ENCODE results near the gene LRRC4C.

Gene LRRC4C

DNA sequence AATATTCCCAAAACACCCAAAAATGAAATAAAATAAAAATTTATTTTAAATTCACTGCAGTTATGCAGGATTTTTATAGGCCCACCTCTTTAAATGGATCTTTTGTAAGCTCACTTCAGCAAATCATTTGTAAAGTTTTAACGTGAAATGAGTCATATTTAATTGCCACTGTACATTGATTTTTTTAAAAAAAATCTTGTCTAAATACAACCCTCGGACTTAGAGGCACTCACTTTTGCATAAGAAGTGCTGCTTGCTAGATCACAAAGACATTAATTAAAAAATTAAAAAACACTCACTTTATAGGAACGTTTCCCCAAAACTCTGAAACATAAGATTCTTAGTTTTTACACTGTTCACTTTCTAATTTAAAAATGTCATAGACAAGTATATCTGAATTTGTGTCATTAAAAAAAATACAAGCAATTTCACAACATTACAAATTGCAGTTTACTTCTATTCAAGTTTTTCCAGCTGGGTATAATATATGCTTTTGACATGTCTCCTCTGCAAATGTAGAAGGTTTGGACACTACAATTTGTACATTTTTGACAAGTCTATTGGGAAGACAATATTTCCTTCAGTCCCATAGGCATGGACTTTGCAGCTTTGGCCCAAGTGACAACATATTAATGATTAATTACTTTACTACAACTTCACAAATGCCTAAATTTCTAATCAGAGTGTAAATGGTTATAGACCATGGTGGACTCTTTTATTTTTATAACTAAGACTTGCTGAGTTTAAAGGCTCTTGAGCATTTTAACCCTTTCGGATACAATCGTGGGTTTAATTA, 1088.4 kb downstream of the LRRC4C start:
- no peak for DNase-seq (ENCODE audit: low read depth)

DNA sequence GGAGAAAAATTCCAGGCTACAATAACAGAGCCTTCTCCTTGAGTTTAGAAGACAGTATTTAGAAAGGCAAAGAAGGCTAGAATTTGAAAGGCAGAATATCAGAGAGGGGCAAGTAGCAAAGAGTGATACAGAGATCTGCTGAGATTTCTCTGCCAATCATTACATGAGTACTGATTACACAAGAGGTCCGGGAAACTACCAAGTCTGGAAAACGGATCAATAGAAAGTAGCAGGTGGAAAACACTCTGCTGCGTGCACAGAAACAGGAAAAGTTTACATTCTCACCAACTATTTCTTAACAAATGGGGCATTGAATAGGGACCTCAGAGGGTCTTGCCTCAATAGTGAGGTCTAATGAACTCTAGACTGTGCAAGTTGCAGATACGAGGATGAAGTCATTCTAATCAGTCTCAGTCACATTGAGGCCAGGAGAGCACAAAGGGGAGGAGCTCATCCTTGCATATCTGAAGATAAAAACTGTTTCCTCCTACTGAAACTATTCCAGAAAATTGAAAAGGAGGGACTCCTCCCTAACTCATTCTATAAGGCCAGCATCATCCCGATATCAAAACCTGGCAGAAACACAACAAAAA, 1099.2 kb downstream of the LRRC4C start:
- DNase-seq (ENCODE audit: low read depth): no peak

DNA sequence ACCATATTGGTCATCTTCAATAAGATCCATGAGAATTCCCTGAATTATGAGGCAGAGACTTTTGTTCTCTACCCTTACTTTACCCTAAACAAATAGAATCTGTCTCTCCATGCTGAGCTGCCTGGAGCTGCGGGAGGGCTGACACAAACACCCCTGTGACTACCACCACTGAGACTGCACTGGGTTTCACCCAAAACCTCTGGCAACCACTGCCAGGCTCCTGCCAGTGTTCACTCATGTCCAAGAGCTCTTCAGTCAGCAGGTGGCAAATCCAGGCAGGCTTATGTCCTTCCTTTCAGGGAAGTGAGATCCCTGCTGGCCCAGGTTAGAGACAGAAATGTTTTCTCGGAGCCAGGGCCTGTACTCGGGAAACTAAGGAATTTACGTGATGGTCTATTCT, 1105.3 kb downstream of the LRRC4C start:
- no peak for DNase-seq (ENCODE audit: low read depth)

DNA sequence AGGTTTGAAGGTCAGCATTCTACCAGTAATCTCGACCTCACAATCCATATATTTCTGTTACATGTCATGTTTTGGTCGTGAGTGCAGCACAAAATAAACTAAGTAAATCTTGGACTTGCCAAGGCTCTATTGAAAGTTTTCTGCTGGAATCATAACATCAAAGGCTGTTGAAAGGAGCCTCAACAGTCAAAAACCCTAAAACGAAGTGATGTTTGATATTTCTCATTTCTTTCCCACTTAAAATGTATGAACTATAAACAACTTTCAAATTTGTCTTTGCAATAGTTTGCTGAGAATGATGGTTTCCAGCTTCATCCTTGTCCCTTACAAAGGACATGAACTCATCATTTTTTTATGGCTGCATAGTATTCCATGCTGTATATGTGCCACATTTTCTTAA, 1118.5 kb downstream of the LRRC4C start:
- no peak for DNase-seq (ENCODE audit: low read depth)

DNA sequence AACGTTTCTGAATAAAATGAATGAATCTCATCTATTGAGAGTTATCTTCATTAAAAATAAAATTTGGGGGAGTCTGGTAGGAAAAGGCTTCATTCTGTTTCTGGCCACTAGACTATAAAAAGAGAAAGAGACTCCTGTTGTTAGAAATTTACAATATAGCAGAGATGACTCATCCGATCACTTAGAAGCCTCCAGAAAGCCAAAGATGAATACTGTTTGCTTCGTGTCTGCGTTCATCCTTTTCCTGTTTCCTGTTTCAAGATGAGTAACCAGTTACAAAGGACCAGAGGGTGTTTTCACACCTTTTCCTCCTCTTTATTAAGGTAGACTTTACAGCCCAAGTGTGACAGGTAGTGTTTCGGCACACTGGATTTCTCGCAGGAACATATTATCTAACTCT, 1120.7 kb downstream of the LRRC4C start:
- DNase-seq (ENCODE audit: low read depth): peak; percentile 51

DNA sequence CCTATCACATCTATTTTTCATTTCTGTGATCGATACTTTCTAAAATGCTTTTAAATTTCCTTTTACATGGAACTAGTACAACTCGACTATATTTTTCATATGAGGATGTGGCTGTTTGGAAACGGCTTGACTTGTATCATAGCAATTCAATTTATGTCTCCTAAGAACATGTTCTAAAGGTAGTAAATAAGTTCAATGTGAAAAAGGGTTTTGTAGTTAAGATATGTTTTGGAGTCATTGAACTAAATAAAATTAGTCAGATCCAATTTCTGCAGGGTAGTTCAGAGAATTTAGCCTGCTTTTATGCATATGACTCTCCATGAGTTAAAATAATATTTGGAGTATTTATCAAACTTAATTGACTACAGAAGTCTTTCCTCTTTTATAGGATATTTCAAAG, 1121.4 kb downstream of the LRRC4C start:
- DNase-seq (ENCODE audit: low read depth): no peak

DNA sequence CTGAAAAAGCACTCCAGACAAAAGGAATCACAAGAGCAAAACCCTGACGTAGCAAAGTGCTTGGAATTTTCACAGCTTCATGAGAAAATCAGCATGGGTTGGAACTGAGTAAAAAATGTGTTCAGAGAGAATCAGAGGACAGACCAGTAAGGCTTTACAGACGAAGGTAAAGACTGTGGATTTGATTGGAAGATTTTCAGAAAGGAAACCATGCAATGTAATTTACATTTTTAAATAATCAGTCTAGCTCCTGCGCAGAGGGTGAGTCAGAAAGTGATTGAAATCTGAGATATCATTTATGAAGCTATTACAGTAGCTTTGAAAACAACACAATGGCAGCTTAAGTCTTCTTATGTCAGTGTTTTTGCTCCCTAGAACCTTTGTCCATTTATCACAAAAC, 1122.3 kb downstream of the LRRC4C start:
- DNase-seq (ENCODE audit: low read depth): no peak

DNA sequence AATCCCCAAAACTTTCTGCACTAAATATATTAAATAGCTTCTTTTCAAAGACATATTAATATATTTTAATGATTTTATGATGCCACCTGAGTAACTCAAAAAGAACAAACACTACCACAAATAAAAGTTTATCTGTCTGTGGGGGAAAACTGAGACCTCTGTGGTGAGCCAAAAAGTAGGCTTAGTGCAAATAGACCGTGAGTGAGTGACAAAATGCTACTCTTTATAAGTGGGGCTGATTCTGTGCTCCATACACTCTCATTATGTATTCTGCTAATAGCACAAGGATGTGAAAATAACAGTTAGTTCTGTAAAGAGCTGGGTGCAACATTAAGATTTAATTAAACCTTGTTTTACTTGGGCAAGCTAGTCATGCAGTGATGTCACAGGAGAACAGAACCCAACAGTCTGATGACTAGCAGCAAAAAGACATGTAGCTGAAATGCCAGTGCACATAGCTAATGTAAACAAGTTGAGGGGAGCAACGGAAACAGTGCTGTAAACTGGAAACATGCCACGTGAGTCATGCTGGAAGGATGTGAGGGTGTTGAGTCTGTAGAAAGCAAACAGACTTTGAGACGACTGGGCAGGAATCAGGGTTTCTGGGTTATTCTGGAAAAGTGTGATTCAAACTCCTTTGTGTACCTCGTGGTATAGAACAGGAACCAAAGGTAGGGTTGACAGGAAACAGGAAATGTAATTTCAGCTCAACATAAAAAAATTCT, 1130.4 kb downstream of the LRRC4C start:
- DNase-seq (ENCODE audit: low read depth): peak; percentile 100

DNA sequence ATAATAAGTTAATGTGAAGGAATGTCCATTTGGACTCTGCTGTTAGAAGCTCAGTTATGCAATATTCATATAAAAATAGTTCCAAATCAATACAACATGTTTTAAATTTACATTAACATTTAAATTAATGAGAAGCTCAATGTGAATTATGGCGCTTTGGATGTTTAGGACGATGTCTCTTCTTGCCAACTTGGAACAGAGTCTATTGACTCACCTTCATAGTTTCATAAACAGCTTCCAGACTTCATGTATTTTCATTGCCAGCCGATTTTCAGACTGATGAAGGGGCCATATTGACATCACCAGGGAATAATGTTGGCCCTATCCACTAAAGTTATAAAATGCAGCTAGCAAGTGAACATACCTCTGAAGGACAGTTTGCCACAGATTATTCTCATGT, 1136.2 kb downstream of the LRRC4C start:
- no peak for DNase-seq (ENCODE audit: low read depth)

DNA sequence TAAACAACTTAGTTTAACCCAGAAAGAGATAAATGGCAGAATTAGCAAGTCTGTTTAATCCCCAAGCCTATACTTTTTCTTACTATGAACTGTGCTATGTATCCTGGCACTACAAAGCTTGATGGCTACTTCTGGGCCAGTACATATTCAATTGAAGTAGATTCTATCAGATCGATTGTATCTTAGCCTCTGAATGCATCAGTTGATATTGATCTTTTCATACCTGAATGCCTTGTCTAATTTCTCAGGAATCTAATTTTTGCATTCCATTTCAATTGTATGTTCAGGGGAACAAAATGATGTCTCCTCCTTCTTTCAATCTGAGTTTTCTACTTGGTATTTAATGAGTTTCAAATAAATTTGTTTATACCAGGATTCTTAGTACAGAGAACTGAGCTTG, 1137.9 kb downstream of the LRRC4C start:
- DNase-seq (ENCODE audit: low read depth): no peak

DNA sequence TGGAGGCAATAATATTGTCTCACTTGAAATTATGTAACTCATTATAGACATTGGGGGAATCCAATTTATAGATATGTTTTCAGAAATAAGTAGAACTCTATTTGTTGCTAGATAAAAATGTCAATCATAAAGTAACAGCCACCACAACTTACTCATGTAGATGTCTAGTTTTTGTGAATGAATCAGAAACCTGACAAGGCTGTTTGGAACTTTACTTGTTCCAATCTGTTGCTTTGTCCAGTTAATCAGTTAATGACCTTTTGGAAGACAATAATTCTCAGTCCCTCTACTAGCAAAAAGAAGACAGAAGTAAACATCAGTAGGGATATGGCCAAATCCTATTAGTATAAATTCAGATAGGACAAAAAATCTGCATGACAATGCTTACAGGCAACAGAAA, 1143.3 kb downstream of the LRRC4C start:
- DNase-seq (ENCODE audit: low read depth): no peak

DNA sequence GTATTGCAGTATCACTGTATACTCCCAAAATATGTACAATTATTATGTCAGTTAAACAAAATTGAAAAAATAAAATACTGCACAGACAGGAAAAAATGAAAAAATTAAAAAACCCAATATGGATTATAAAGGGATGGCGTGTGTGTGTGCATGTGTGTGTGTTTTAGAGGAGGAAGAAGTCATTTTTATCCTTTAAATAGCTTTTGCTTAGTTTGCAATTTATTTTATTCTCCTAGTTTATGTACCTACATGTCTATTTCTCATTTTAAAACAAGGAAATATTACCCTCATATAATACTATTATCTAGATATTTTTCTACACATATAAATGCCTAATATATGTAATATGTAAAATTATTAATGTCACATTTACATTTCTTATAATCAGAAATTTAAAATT, 1144.3 kb downstream of the LRRC4C start:
- no peak for DNase-seq (ENCODE audit: low read depth)

DNA sequence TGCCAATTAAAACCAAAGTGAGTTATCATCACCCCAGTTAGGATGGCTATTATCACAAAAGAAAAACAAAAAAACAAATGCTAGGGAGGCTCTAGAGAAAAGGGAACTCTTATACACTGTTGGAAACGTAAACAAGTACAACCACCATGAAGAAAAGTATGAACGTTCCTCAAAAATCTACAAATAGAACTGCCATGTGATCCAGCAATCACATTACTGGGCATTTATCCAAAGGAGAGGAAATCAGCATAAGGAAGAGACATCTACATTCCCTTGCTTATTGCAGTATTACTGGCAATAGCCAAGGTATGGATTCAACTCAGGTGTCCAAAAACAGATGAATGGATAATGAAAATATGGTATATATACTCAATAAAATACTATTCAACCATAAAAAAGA, 1145.1 kb downstream of the LRRC4C start:
- no peak for DNase-seq (ENCODE audit: low read depth)

DNA sequence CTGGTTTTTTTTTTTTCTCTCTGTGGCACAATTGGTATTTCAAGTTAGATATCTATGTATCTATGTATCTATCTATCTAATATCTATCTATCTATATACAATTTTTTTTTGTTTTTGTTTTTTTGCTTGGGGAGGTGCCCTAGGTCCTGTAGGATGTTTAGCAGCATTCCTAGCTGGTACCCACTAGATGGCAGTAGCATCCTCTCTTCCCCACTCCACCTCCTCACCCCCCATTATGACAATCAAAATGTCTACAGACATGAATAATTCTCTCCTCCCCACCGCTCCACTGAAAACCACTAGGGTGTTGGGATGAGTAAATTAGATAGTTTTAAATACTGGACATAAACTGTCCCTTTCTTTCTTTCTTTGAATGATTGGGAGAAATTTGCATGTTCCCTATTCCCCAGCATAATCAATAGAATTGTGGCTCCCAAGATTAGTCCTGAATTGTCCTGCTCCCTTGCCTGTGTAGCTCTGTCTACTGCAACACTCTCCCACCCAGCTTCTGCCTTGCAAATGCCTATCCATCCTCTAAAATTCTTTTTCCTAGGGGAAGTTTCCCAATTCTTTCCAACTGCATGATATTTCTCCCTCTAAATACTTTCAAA, 1152.4 kb downstream of the LRRC4C start:
- DNase-seq (ENCODE audit: low read depth): no peak

DNA sequence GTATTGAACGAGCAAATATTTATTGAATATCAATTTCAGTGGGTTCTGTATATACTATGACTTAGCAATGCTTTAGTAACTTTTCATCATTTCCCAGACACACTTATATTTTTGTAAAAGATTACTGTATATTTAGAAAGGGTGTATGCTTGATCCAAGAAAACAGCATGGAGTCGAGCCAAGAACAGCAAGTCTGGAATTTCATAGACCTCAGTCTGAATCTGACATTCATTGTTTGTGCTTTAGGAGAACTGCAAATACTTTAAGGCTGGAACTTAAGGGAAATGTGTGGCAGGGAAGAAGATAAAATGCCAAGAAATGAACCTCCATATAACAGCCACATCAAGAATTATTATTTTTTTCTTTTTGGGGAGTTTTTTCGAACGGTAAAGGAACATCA, 1156.8 kb downstream of the LRRC4C start:
- peak; percentile 28 for DNase-seq (ENCODE audit: low read depth)

DNA sequence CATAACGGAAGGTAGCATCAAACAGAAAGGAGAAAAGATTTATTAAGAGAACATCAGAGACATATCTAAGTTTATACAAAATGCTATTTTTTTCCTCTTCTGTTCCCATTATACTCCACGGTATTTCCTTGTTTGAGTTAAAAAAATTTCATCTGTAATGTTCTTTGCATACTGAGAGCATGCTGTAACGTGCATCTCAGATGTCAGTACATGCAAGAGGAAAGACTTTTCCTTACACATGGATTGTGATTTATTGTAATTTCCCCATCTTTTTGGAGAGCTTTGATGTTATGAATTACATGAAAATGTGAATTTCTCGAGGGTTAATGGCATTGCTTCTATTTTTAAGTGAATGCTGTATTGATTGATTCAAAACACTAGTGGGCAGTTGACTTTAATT, 1164.0 kb downstream of the LRRC4C start:
- no peak for DNase-seq (ENCODE audit: low read depth)

DNA sequence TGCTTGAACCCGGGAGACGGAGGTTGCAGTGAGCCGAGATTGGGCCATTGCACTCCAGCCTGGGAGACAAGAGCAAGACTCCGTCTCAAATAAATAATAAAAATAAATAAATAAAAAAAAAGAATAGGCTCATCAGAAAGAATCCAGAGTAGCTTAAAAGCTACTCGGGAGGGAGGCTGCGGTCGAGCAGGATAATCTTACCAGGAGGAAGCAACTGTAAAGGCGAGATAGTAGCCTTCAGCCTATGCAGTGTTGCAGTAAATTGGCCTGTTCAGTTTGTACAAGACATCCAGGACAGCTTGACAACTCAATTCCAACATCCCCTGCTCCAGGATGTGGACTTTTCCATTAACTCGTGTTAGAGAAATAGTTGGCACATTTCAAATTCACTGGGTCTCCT, 1164.7 kb downstream of the LRRC4C start:
- no peak for DNase-seq (ENCODE audit: low read depth)

DNA sequence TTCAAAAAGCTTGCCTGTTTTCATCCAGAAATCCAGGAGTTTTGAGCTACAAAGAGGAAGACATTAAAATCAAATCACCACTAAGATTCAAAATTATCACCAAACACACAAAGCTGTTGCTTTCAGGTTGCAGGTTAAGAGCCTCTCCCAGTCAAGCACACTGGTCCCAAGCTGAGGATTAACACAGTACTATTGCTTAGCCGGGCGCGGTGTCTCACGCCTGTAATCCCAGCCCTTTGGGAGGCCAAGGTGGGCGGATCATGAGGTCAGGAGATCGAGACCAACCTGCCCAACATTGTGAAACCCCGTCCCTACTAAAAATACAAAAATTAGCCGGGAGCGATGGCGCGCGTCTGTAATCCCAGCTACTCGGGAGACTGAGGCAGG, 1165.1 kb downstream of the LRRC4C start:
- no peak for DNase-seq (ENCODE audit: low read depth)

DNA sequence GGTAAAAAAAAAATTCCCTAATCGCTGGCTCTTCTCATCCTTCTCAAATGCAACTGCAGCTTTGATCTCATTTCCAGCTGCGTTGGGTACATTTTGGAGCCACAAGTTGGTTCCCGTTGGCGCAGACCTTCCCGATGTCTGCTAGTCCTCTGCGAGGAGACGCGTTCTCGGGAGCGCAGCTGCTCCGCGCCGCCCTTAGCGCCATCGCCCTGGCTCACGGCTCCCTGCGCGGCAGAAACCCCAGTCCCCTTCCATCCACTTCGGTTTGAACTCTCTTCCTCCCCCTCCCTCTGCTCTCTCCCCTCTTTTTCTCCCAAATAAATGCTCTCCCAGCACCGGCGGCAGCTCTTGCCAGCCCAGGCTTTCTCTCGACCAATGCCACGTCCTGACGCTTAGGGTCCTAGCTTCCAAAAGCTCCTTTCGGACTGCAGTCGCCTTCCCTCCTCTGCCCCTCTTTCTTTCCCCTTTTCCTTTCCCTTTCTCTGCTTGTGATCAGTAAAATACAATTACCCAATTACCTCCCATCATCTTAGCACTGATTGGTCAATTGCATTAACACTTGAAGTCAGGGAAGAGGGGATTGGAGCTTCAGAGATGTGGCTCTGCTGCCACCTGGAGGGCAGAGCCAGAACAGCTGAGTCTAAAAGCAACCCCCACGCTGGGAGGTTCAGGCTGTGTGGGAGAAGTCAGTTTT, 1165.7 kb downstream of the LRRC4C start:
- DNase-seq (ENCODE audit: low read depth): peak; percentile 68

DNA sequence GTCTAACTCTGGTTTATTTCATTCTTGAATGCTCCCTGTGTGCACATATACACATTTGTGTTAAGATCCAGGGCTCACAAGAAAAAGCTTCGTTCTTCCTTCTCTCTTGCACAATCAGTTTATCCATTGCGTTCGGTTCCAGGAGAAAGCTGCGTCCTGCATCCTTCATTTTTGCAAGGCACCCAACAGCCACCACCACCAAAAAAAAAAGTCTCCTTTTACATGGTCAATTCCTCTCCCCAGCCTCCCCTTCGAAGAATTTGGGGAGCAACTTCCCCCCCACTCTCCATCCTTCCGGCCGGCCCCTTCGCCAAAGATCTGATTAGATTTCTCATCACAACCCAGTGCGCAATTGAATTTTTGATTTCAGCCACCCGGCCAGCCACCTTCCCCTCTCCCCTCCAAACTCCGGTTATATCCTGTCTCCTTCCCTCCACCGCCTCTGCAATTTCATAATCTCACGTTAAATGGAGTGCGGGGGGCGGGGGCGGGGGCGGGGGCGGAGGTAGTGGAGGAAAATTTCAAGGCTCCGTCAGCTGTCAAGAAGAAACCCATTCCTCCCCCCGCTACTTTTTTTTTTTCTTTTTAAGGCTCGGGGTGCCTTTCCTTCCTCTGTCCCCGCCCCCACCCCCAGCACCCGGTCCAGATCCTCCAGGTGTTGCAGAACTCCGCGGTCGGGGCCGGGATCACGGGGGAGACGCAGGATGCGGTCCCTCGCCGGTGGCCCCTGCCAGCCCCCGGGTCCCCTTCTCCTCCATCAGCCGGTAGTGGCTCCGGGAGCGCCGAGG, 1166.5 kb downstream of the LRRC4C start:
- DNase-seq (ENCODE audit: low read depth): no peak

DNA sequence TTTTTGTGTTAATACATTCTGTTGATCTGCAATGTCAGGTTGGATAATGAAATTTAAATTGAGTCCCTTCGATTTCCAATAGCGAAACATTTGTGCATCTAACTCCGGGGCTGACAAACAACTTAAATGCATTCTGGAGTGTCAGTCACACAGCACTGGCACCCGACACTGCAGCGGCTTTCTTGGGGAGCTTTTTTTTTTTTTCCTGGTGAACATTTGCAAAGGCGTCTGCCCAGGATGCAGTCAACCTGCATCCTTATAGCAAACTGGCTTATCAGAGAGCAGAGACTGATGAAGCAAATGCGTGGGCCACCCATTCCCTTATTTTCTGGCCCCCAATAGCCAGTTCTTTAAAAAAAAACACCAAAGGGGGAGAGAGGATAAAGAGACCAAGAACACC, 1167.7 kb downstream of the LRRC4C start:
- DNase-seq (ENCODE audit: low read depth): no peak

DNA sequence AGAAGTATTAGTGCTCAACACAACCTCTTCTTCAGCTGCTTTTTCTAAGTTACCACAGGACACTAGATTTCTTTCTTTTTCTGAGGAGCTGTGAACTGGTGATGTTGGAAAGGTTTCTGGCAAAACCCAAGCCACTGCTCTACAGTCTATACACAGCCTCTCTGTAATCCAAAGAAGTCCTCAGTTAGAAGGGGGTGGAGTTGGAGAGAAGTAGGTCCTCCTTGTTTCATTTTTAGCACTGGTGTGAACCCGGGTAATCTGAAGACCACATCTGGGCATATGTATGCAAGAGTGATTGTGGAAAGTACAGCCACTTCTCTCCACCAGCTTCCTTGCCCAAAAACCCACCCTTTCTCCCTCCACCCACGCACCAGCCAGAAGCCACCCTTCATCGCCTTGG, 1168.1 kb downstream of the LRRC4C start:
- no peak for DNase-seq (ENCODE audit: low read depth)

All from non-pigmented ciliary epithelial cell (primary cell).